Left lobe of liver (tissue), 2 donors: ENCODE data around the gene AGK. TPM values are rescaled to one million over a fixed set of nuclear protein-coding genes. Genes with fewer than 3 reads are reported as not detected.
A peak's percentile ranks its signal among the peaks of the same experiment; 100 is the strongest.

Experiments
- ATAC-seq: fragments of 200-7000 bp; cut with Tn5 transposase; one replicate; pipeline ENCODE4 v1.9.1; 2020; ENCODE audit warnings: mild to moderate bottlenecking, moderate library complexity
- DNase-seq: peaks from one replicate; pipeline ENCODE4 v3.0.0-alpha.2; 2020; ENCODE audit warnings: low spot score
- total RNA-seq: library from RNA; stranded (reverse); gene quantifications from one replicate; pipeline ENCODE4 v1.2.1, GENCODE V29; 2021
- donor health status: DM: no; HTN: no; CAD: no; lungs with moderate emphysema.
- donor health status: DM: no; HTN: yes; CAD: no.

Gene AGK
- total RNA-seq, 1 donor from 2014 or later, result 8.7 TPM

DNA sequence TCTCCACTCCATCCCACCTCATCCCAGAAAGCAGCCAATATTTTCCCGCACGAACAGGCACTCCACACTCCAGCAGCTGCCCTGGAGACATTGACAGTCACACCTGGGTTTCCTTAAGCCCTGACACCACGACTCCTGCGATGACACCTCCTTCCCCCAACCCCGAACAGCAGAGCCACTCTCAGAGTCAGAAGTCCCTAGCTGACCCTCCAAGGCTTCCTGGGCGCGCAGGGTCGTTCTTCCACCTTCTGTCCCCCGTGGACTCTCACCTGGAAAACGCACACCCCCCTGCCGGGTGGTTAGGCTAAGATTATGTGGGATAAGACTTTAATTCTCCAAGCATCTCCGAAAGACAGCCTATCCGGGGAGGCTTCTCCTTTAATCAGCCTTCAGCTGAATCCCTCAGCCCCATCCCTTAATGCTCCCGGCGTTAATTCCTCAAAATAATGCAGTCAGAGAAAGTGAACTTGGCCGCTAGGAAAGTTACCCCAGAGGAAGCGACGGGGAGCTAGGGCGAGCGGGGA is 149.7 kb downstream of the AGK start:
- no peak for DNase-seq

DNA sequence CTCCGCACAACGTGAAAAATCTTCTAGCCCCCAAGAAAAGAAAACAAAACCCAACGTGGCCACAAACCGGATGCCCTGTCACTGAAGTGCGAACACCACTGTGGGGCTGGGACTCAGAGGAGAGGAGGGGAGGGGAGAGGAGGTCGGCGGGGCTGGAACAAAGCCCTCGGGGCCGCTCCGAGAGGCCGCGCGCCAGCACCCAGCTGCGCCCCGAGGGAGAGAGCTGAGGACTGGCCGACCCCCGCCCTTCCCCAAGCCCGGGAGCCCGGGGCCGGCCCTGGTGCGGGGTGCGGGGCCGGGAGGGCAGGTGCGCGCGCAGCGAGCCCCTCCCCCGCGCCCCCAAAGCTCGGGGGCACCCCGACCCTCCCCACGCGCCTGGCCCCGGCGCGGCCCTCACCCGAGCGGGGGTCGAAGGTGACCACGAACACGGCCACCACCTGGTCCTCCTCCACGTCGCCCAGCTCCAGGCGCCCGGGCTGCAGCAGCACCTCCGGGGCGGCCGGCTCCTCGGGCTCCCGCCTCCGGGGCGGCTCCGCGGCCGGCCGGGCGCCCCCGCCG is 150.4 kb downstream of the AGK start:
- peak; percentile 65 for ATAC-seq
- DNase-seq, result peak; percentile 50

More for the DNA sequence above, 149.7 kb downstream of the AGK start:
- ATAC-seq, result peak; percentile 14

DNA sequence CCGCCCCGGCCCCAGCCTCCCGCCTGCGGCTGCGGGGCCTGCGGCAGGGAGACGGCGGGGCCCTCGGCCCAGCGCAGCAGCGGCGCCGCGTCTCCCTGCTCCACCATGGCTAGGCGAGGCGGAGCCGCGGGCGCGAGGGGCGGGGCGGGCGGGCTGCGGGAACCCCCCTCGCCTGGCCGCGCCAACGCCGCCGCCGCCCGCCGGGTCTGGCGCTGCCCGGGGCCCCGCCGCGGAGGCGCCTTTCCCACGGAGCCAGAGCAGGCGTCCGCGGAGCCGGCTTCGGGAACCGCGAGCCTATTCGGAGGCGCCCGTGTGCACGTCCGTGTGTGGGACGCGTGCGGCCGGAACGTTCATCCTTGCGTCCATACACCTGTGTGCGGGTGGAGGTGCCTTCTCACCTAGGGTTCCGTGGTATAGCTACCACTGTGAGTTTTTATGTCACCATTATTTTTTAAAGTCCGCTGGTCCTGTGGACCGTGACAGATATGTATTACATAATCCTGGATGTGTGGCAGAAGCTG is 150.9 kb downstream of the AGK start, which contains the start of gene DENND11:
TSS of gene DENND11 (minus strand) at position 120 of the 521 bp plus-strand sequence. CDS start at position 107, 13 bp downstream.
- DNase-seq, result peak; percentile 64
- peak; percentile 84 for ATAC-seq

DNA sequence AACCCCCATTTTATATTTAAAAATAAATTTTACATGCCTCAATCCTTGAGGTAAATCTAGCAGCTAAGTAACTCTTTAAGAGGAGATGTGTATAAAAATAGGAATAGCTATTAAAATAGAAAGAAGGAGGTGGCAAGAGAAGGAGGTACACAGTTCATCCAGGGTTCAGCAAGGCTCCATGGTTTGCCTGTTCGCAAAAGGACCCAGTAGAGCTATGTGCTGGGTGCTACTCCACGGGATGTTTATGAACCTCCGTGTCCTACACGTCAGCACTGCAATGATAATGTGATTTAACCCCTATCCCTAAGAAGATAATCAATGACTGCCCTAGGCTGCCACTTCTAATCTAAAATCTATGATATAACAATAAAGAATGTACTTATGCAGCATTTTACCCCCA is 151.7 kb downstream of the AGK start:
- no peak for DNase-seq

DNA sequence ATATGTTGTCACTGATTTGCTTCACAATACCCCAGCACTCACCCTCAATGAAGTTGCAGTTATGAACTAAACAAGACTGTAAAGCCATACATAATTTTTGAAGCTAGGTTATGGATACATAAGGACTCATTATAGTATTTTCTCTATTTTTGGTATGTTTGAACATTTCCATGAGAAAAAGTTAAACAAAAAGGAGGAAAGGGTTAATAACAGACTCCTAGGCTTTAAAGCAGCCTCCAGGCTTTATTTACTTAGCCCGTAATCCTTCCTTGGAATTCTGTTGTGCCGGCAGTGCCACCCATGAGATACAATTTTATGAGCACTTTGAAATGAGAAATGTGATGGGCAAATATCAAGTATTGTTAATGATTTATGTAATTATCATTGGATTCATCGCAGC is 152.9 kb downstream of the AGK start:
- ATAC-seq, result no peak
- DNase-seq, result no peak

More for the DNA sequence above, 151.7 kb downstream of the AGK start:
- ATAC-seq, result no peak

DNA sequence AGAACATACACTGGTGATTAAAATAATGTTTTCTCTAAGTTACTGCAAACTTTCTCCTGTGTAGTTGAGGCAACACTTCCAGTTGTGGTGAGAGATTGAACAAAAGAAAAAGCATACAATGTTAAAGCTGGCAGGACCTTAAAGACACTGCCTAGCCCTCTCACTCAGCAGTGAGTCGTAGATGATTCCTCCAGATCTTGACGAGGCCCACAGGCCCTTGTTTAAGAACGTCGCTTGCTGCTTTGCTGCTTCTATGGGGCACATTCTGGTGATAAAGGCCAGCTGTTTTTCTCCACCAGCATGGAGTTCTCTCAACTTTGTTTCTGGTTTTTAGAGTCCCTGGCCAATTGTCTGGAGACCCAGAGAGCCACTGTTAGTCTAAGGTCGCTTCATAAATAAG is 153.5 kb downstream of the AGK start:
- no peak for DNase-seq
- ATAC-seq, result no peak

Other genes starting within 250 kb of the AGK start
- 29.8 TPM for gene DENND11, start 150.8 kb downstream of the AGK start, total RNA-seq
- not detected for gene WEE2, start 156.9 kb downstream of the AGK start, total RNA-seq
- gene SSBP1, start 186.9 kb downstream of the AGK start, total RNA-seq, result 36.7 TPM
- gene TAS2R3, start 212.7 kb downstream of the AGK start, total RNA-seq, result 0.58 TPM
- 0.40 TPM for gene TAS2R4, start 225.3 kb downstream of the AGK start, total RNA-seq
- gene TAS2R5, start 238.8 kb downstream of the AGK start, total RNA-seq, result 0.45 TPM